Upper lobe of right lung (tissue), 1 donor: ENCODE results near the gene PPARD. TPM values are rescaled to one million over a fixed set of nuclear protein-coding genes. Genes with fewer than 3 reads are reported as not detected.

ENCODE experiments used
- ATAC-seq: fragments of 200-7000 bp; cut with Tn5 transposase; one replicate; pipeline ENCODE4 v1.9.1; 2020; ENCODE audit warnings: mild to moderate bottlenecking, moderate library complexity
- DNase-seq: peaks from one replicate; pipeline ENCODE4 v3.0.0-alpha.2; 2020
- H3K27ac ChIP-seq: fragments of 200-600 bp; one replicate; pipeline ENCODE4 v1.8.0; 2022
- H3K27me3 ChIP-seq: fragments of 200-600 bp; one replicate; pipeline ENCODE4 v1.8.0; 2022; ENCODE audit warnings: mild to moderate bottlenecking
- H3K36me3 ChIP-seq: fragments of 200-600 bp; one replicate; pipeline ENCODE4 v1.8.0; 2022
- H3K4me1 ChIP-seq: fragments of 200-600 bp; one replicate; pipeline ENCODE4 v1.8.0; 2022
- H3K4me3 ChIP-seq: fragments of 200-600 bp; one replicate; pipeline ENCODE4 v1.8.0; 2022; ENCODE audit warnings: mild to moderate bottlenecking
- H3K9me3 ChIP-seq: fragments of 200-600 bp; one replicate; pipeline ENCODE4 v1.8.0; 2022
- intact Hi-C: fragments of 100-400 bp; cut with DNase I; formaldehyde crosslinking; loops from one replicate; pipeline ENCODE4 v1.11.0; 2022
- total RNA-seq: library from RNA; stranded (reverse); fragmentation: NEBNext Ultra II Directional; extraction: Animal tissue kit (Norgen Biotek cat#: 25700); gene quantifications from one replicate; pipeline ENCODE4 v1.2.1, GENCODE V29; 2021
- TF ChIP-seq, protein P1 (sequence below): fragments of 200-600 bp; IDR thresholded peaks from one replicate; pipeline ENCODE4 v1.8.0; 2022; ENCODE audit warnings: antibody characterized with exemption
- donor health status: DM: no; HTN: yes; CAD: no; lungs with severe emphysema.

PPARD gene
- total RNA-seq, 1 donor from 2014 or later, result 31.6 TPM

DNA sequence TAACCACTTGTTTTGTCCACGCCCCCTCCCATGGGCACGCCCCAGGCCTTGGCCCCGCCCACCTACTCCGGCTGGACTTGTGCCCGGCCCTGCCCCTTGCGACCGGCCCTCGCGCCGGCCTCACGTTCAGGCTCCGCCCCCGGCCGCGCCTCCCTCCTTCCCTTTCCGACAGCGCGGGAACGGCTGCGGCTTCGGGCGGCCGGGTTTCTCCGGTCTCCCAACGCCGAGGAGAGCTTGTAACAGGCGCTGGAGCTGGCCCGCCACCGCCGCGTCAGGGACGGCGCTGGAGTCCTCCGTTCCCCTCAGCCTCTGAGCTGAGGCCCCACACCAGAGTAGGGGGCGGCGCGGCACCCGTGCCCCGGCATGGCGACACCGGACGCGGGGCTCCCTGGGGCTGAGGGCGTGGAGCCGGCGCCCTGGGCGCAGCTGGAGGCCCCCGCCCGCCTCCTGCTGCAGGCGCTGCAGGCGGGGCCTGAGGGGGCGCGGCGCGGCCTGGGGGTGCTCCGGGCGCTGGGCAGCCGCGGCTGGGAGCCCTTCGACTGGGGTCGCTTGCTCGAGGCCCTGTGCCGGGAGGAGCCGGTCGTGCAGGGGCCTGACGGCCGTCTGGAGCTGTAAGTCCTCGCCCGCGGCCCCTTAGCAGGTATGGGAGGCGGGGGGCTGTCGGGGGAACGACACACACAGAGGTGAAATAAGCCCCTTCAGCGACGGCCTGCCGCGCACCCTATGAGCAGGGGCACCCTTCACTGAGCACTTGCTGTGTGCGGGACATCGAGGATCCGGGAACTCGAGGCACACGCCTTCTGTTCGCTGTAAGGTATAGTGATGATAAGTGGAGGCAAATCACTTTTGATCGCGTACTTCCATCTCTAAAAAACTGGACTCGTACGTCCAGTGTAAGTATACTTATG is 110.1 kb downstream of the PPARD start, which contains the start of gene FANCE:
TSS of gene FANCE (plus strand) at position 156 of the 908 bp plus-strand sequence. CDS start at position 364, 208 bp downstream.
- Histone ChIP-seq H3K4me3 (peak within 1 kb of the TSS; percentile 76), H3K27me3 (no peaks in the 10 kb centered on the region), H3K4me1 (peaks cover 23% of the 10 kb centered on the region), H3K36me3 (peaks cover 11% of the 10 kb centered on the region), H3K9me3 (no peaks in the 10 kb centered on the region), H3K27ac (peak within 1 kb of the TSS; percentile 34)
- TF ChIP-seq, protein P1, sequence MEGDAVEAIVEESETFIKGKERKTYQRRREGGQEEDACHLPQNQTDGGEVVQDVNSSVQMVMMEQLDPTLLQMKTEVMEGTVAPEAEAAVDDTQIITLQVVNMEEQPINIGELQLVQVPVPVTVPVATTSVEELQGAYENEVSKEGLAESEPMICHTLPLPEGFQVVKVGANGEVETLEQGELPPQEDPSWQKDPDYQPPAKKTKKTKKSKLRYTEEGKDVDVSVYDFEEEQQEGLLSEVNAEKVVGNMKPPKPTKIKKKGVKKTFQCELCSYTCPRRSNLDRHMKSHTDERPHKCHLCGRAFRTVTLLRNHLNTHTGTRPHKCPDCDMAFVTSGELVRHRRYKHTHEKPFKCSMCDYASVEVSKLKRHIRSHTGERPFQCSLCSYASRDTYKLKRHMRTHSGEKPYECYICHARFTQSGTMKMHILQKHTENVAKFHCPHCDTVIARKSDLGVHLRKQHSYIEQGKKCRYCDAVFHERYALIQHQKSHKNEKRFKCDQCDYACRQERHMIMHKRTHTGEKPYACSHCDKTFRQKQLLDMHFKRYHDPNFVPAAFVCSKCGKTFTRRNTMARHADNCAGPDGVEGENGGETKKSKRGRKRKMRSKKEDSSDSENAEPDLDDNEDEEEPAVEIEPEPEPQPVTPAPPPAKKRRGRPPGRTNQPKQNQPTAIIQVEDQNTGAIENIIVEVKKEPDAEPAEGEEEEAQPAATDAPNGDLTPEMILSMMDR, result no peak
- DNase-seq, result peak; percentile 98
- intact Hi-C loops, result no loop called here
- ATAC-seq, result peak; percentile 98

DNA sequence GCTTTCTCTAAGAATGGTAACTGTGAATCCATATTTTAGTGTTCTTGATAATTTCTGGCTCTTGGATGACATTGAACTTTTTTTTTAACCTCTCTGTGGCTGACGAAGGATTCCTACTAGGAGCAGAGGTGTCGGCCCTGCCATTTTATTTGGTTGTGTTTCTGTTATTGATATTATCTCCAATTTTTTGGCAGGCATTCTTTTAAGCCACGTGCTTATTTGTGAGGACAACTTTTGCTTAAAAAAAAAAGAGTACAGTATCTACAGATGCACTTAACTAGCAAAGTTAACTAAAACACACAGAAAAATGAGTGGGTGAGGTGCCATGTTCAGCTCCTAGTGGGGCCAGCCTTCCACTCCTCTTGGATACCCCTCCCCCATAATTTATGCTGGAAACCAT is 110.9 kb downstream of the PPARD start:
- H3K36me3 ChIP-seq, result peaks cover 12% of the 10 kb centered on the region
- no peak overlapping the region for H3K27ac ChIP-seq
- H3K9me3 ChIP-seq, result no peaks in the 10 kb centered on the region
- no peaks in the 10 kb centered on the region for H3K27me3 ChIP-seq
- intact Hi-C loops, result no loop called here
- H3K4me3 ChIP-seq, result peak overlapping the region; percentile 76
- ATAC-seq (no peak), DNase-seq (no peak)
- TF ChIP-seq, protein P1, result no peak
- peaks cover 23% of the 10 kb centered on the region for H3K4me1 ChIP-seq

DNA sequence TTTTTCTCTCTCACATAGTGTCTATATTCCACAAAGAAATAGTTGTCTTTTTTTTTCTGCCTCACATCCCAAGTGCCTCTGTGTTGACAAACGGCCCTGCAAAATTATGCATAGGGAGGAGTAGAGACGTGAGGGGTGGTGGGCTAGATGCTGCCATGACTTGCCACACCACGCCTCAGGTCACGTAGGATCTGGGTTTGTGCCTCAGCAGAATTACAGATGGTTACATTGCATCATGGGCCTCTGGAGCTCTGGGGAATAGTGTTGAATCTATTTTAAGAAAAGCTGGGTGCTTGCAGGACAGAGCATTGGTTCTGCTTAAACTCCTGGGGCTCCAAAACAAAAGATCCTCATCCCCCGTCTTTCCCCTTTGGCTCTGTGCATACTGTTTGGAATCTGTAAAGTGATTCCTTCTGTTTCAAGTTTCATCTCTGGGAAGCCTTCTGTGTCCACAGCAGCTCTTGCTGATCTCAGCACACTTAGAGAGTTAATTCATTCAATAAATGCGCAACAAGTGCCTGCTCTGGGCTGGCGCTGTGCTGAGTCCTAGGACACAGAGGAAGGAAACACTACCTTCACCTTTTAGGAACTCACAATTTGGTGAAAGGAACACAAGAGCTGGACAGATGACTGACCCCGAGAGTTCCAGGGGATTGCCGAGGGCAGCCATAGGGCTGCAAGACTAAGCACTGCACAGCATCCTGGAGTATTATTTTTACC is 112.2 kb downstream of the PPARD start:
- Histone ChIP-seq H3K36me3 (peaks cover 24% of the 10 kb centered on the region), H3K9me3 (no peaks in the 10 kb centered on the region), H3K4me1 (peaks cover 23% of the 10 kb centered on the region), H3K27ac (no peak overlapping the region), H3K27me3 (no peaks in the 10 kb centered on the region), H3K4me3 (no peak overlapping the region)
- intact Hi-C loops, result no loop called here
- DNase-seq (no peak), ATAC-seq (no peak)
- TF ChIP-seq, protein P1, result no peak

DNA sequence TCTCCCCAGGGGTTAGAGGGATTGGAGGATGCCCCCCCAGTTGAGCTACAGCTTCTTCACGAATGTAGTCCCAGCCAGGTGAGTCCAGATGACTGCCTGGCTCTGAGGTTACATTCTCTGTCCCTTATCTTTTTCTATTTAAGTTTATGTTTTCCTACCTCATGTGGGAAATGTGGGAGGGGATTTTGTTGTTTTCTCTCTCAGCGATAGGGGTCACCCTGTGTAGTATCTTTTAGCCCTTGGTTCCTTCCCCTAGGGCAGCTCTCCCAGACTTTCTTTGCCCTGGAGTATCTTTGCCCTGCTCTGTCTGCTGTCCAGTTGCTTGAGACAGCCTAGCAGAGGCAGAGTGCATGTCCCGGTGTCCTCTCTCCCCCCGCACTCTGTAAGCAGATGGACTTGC is 115.5 kb downstream of the PPARD start:
- Histone ChIP-seq H3K27me3 (no peaks in the 10 kb centered on the region), H3K36me3 (peaks cover 26% of the 10 kb centered on the region), H3K4me3 (no peak overlapping the region), H3K27ac (no peak overlapping the region), H3K4me1 (peaks cover 18% of the 10 kb centered on the region), H3K9me3 (no peaks in the 10 kb centered on the region)
- TF ChIP-seq, protein P1, result no peak
- intact Hi-C loops, result no loop called here
- ATAC-seq (no peak), DNase-seq (no peak)

DNA sequence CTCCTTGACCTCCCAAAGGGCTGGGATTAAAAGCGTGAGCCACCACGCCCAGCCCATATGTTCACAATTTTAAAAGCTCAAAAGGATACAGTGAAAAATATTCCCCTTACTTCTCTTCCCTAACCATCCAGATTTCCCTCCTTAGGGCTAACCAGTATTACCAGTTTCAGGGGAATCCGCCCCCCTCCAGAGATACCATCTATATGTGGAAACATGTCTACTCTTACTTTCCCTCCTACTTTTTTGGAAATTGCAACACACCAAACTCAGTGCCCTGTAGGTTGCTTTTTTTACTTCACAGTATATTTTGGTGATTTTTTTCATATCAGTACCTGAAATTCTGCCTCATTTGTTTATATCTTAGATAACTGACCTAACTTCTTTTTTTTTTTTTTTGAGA is 118.9 kb downstream of the PPARD start:
- peaks cover 26% of the 10 kb centered on the region for H3K36me3 ChIP-seq
- no peak for ATAC-seq
- H3K27me3 ChIP-seq, result no peaks in the 10 kb centered on the region

More for the DNA sequence above, 118.9 kb downstream of the PPARD start:
- intact Hi-C loops, result no loop called here
- Histone ChIP-seq H3K9me3 (no peaks in the 10 kb centered on the region), H3K4me3 (no peak overlapping the region), H3K4me1 (no peaks in the 10 kb centered on the region), H3K27ac (no peak overlapping the region)
- no peak for DNase-seq
- TF ChIP-seq, protein P1, result no peak
